OCI-LY3 (cell line): ENCODE data around the gene ICAM5.

Experiments
- CTCF ChIP-seq: fragments of 200-600, 300-600 bp; sonication (generic); IDR thresholded peaks from 2 replicates; pipeline ENCODE4 v1.5.1; 2014; ENCODE audit warnings: antibody characterized with exemption, low read length, low read depth
- EZH2phosphoT487 ChIP-seq: fragments of 200-600 bp; shearing (Covaris generic); IDR thresholded peaks from 2 replicates; pipeline ENCODE4 v1.6.1; 2018; ENCODE audit warnings: antibody characterized with exemption, mixed run types, low read depth

- TF ChIP-seq CTCF (no peak), EZH2phosphoT487 (no peak)
Measured at GRCh38 chr19:10243606-10244005, 46.1 kb upstream of the ICAM5 start.
